Measurements from ENCODE around the gene ZSWIM6. TPM values are rescaled to one million over a fixed set of nuclear protein-coding genes. Genes with fewer than 3 reads are reported as not detected.

Gene ZSWIM6
- polyA plus RNA-seq, 1 of the 3 experiments (the other 2 are of a cell fraction) = 7.4 TPM

GRCh38 chr5:61559146-61559545 lies 227.1 kb downstream of the ZSWIM6 start:
- ChIA-PET POLR2A (no interaction called here), CTCF (no interaction called here)
- Histone ChIP-seq H3K27ac (ENCODE audit: low read depth in 2 of 2, low read length in 1 of 2) (no peak overlapping the region), H3F3A (replicated peaks; ENCODE audit: insufficient read depth) (no peaks in the 10 kb centered on the region), H3K27me3 (ENCODE audit: insufficient read depth) (no peaks in the 10 kb centered on the region), H2AFZ (ENCODE audit: low read depth) (no peak overlapping the region), H3K4me1 (ENCODE audit: control insufficient read depth in 1 of 2, insufficient read depth in 2 of 2, low read depth in 1 of 2, low read length in 1 of 2) (no peaks in the 10 kb centered on the region), H3K9me2 (no peaks in the 10 kb centered on the region), H3K79me2 (ENCODE audit: insufficient read depth) (no peaks in the 10 kb centered on the region), H3K4me3 (ENCODE audit: low read depth in 2 of 2, low read length in 1 of 2) (no peak overlapping the region), H3K4me2 (no peak overlapping the region), H3K36me3 (replicated peaks in 1 of 2; ENCODE audit: control insufficient read depth in 1 of 2, insufficient read depth in 2 of 2, low read length in 1 of 2) (no peaks in the 10 kb centered on the region), H3K9me3 (no peaks in the 10 kb centered on the region), H4K20me1 (ENCODE audit: insufficient read depth) (no peaks in the 10 kb centered on the region), H3K9ac (no peak overlapping the region)
- no peak for DNase-seq
- TF ChIP-seq TAF1 (IDR thresholded peaks at IDR 0.05; ENCODE audit: borderline replicate concordance, low read depth, low read length) (no peak), SMC3 (IDR thresholded peaks at IDR 0.05; ENCODE audit: low read depth, low read length) (no peak), YY1 (IDR thresholded peaks at IDR 0.05; ENCODE audit: low read depth) (no peak), IRF3 (IDR thresholded peaks at IDR 0.05; ENCODE audit: low read depth, low read length) (no peak), NFIC (IDR thresholded peaks at IDR 0.05; ENCODE audit: borderline replicate concordance) (no peak), RFX5 (IDR thresholded peaks at IDR 0.05; ENCODE audit: low read length) (no peak), FOSL2 (IDR thresholded peaks at IDR 0.05; ENCODE audit: borderline replicate concordance, low read depth) (no peak)

GRCh38 chr5:61559722-61560121 lies 227.7 kb downstream of the ZSWIM6 start:
- Histone ChIP-seq H3K27me3 (ENCODE audit: insufficient read depth) (no peaks in the 10 kb centered on the region), H3K9me2 (no peaks in the 10 kb centered on the region), H2AFZ (ENCODE audit: low read depth) (no peak overlapping the region), H3K79me2 (ENCODE audit: insufficient read depth) (no peaks in the 10 kb centered on the region), H3K9ac (no peak overlapping the region), H3K27ac (ENCODE audit: low read depth in 2 of 2, low read length in 1 of 2) (no peak overlapping the region), H3K4me2 (no peak overlapping the region), H3K36me3 (replicated peaks in 1 of 2; ENCODE audit: control insufficient read depth in 1 of 2, insufficient read depth in 2 of 2, low read length in 1 of 2) (no peaks in the 10 kb centered on the region), H3K4me1 (ENCODE audit: control insufficient read depth in 1 of 2, insufficient read depth in 2 of 2, low read depth in 1 of 2, low read length in 1 of 2) (no peaks in the 10 kb centered on the region), H3K4me3 (ENCODE audit: low read depth in 2 of 2, low read length in 1 of 2) (no peak overlapping the region), H4K20me1 (ENCODE audit: insufficient read depth) (no peaks in the 10 kb centered on the region), H3F3A (replicated peaks; ENCODE audit: insufficient read depth) (no peaks in the 10 kb centered on the region), H3K9me3 (no peaks in the 10 kb centered on the region)
- ChIA-PET POLR2A (no interaction called here), CTCF (no interaction called here)
- 90% methylated on average over 1 of the region's 1 CpG for WGBS (ENCODE audit: low lambda C conversion rate)
- DNase-seq = no peak
- TF ChIP-seq ZBTB33 (IDR thresholded peaks at IDR 0.05; ENCODE audit: borderline replicate concordance, low read depth) (no peak), RAD21 (IDR thresholded peaks at IDR 0.05; ENCODE audit: low read length) (no peak), FOXJ3 (CRISPR knock-in tag; IDR thresholded peaks at IDR 0.05) (no peak), POLR2AphosphoS5 (IDR thresholded peaks at IDR 0.05; ENCODE audit: low read depth, low read length) (no peak), USF1 (IDR thresholded peaks at IDR 0.05; ENCODE audit: borderline replicate concordance, low read depth) (no peak), JUND (IDR thresholded peaks at IDR 0.05) (no peak), MEF2A (IDR thresholded peaks at IDR 0.05; ENCODE audit: borderline replicate concordance, low read depth) (no peak), TCF12 (IDR thresholded peaks at IDR 0.05) (no peak), ELF1 (IDR thresholded peaks at IDR 0.05) (no peak), RXRA (IDR thresholded peaks at IDR 0.05; ENCODE audit: borderline replicate concordance, low read depth) (no peak)
- TF ChIP-seq, protein P1, sequence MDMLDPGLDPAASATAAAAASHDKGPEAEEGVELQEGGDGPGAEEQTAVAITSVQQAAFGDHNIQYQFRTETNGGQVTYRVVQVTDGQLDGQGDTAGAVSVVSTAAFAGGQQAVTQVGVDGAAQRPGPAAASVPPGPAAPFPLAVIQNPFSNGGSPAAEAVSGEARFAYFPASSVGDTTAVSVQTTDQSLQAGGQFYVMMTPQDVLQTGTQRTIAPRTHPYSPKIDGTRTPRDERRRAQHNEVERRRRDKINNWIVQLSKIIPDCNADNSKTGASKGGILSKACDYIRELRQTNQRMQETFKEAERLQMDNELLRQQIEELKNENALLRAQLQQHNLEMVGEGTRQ (IDR thresholded peaks at IDR 0.05; ENCODE audit: borderline replicate concordance, low read depth, low read length) = no peak
- TF ChIP-seq, protein P2, sequence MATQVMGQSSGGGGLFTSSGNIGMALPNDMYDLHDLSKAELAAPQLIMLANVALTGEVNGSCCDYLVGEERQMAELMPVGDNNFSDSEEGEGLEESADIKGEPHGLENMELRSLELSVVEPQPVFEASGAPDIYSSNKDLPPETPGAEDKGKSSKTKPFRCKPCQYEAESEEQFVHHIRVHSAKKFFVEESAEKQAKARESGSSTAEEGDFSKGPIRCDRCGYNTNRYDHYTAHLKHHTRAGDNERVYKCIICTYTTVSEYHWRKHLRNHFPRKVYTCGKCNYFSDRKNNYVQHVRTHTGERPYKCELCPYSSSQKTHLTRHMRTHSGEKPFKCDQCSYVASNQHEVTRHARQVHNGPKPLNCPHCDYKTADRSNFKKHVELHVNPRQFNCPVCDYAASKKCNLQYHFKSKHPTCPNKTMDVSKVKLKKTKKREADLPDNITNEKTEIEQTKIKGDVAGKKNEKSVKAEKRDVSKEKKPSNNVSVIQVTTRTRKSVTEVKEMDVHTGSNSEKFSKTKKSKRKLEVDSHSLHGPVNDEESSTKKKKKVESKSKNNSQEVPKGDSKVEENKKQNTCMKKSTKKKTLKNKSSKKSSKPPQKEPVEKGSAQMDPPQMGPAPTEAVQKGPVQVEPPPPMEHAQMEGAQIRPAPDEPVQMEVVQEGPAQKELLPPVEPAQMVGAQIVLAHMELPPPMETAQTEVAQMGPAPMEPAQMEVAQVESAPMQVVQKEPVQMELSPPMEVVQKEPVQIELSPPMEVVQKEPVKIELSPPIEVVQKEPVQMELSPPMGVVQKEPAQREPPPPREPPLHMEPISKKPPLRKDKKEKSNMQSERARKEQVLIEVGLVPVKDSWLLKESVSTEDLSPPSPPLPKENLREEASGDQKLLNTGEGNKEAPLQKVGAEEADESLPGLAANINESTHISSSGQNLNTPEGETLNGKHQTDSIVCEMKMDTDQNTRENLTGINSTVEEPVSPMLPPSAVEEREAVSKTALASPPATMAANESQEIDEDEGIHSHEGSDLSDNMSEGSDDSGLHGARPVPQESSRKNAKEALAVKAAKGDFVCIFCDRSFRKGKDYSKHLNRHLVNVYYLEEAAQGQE (IDR thresholded peaks at IDR 0.05; ENCODE audit: low read depth, low read length) = no peak
- TF ChIP-seq, protein P3, sequence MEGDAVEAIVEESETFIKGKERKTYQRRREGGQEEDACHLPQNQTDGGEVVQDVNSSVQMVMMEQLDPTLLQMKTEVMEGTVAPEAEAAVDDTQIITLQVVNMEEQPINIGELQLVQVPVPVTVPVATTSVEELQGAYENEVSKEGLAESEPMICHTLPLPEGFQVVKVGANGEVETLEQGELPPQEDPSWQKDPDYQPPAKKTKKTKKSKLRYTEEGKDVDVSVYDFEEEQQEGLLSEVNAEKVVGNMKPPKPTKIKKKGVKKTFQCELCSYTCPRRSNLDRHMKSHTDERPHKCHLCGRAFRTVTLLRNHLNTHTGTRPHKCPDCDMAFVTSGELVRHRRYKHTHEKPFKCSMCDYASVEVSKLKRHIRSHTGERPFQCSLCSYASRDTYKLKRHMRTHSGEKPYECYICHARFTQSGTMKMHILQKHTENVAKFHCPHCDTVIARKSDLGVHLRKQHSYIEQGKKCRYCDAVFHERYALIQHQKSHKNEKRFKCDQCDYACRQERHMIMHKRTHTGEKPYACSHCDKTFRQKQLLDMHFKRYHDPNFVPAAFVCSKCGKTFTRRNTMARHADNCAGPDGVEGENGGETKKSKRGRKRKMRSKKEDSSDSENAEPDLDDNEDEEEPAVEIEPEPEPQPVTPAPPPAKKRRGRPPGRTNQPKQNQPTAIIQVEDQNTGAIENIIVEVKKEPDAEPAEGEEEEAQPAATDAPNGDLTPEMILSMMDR (IDR thresholded peaks at IDR 0.05) = no peak

Measured in SK-N-SH (cell line).